Gastroesophageal sphincter (tissue), 4 donors: ENCODE results near the gene TMEM14C. TPM values are rescaled to one million over a fixed set of nuclear protein-coding genes. Genes with fewer than 3 reads are reported as not detected.

Experiments
- small RNA-seq, 4 donors: library from RNA; depleted of rRNA; stranded (forward); fragments of <200 nt; gene quantifications; one replicate each; pipeline ENCODE3, GENCODE V24; 2016
- total RNA-seq, 4 donors: library from RNA; depleted of rRNA; stranded (reverse); fragments of >200 nt; gene quantifications; one replicate each; pipeline ENCODE4 v1.1.0, GENCODE V29; 2016

Gene TMEM14C
- total RNA-seq, 4 donors from 2014 or later = 97.4 to 209 (median 150) TPM

Small RNA genes within 50 kb of the gene (small RNA-seq; reads per million reads assigned to genes)
- gene RF00019 (0 reads per million in 4 donors), gene RNA5SP203 (0 reads per million in 4 donors)

Other genes starting within 250 kb of the TMEM14C start
- gene GCNT2, start 201.7 kb upstream of the TMEM14C start, total RNA-seq = 10 to 100 TPM; 14.9 to 36.7 (median 23.6) TPM
- gene C6orf52, start 28.5 kb upstream of the TMEM14C start, total RNA-seq = 1 to 10 TPM in 1 of 4 donors, not detected in 3; 2.5 TPM
- 10 to 100 TPM in 3 of 4 donors, 1 to 10 TPM in 1; 9.4 to 14.6 (median 12.5) TPM for gene PAK1IP1, start 28.1 kb upstream of the TMEM14C start, total RNA-seq
- gene TMEM14B, start 24.7 kb downstream of the TMEM14C start, total RNA-seq = 10 to 100 TPM; 29.7 to 65.2 (median 60.5) TPM
- gene MAK, start 115.5 kb downstream of the TMEM14C start, total RNA-seq = under 1 TPM in 2 of 4 donors, not detected in 2; 0.07 to 0.67 TPM
- gene GCM2, start 159.0 kb downstream of the TMEM14C start, total RNA-seq = not detected
- 1 to 10 TPM in 2 of 4 donors, under 1 TPM in 2; 0.40 to 5.7 (median 1.6) TPM for gene SYCP2L, start 164.0 kb downstream of the TMEM14C start, total RNA-seq